Endometrium (tissue), 2 donors: ENCODE measurements around the gene CSK.
"Not testable (repeated sequence)": the region's sequence is repeated elsewhere in the genome, so short reads cannot be mapped to it uniquely, and the experiment has no call there.

Experiments used
- FAIRE-seq: peaks from 2 replicates; lab custom pipeline; 2012; peaks lifted over from hg19 to GRCh38; lab: Jason Lieb, UNC
- donor health status: control.
- donor health status: control.

The CSK gene

GRCh38 chr15:74781431-74782258 is at the start of gene CSK:
TSS of gene CSK (plus strand) at chr15:74782080. CDS start at chr15:74798298, 16,218 bp downstream.
- no peak for FAIRE-seq

GRCh38 chr15:74732846-74733245 is 49.0 kb upstream of the CSK start:
- FAIRE-seq, result no peak

- FAIRE-seq, result no peak
Measured at GRCh38 chr15:74733269-74733668, 48.6 kb upstream of the CSK start.

- no peak for FAIRE-seq
Measured at GRCh38 chr15:74735305-74735704, 46.6 kb upstream of the CSK start.

- FAIRE-seq, result not testable (repeated sequence)
Measured at GRCh38 chr15:74738239-74738638, 43.6 kb upstream of the CSK start.

- FAIRE-seq, result no peak
Measured at GRCh38 chr15:74742422-74742821, 39.5 kb upstream of the CSK start.

- no peak for FAIRE-seq
Measured at GRCh38 chr15:74746389-74746788, 35.5 kb upstream of the CSK start.

GRCh38 chr15:74748322-74748946 is 33.4 kb upstream of the CSK start, which contains the start of gene CYP1A2:
TSS of gene CYP1A2 (plus strand) at chr15:74748845. CDS start at chr15:74749739, 894 bp downstream.
- FAIRE-seq, result no peak

- FAIRE-seq, result no peak
Measured at GRCh38 chr15:74749832-74750231, 32.0 kb upstream of the CSK start.

- FAIRE-seq, result no peak
Measured at GRCh38 chr15:74750751-74751150, 31.1 kb upstream of the CSK start.

GRCh38 chr15:74752011-74752410 is 29.9 kb upstream of the CSK start:
- FAIRE-seq, result no peak

- FAIRE-seq, result no peak
Measured at GRCh38 chr15:74752531-74752930, 29.3 kb upstream of the CSK start.

GRCh38 chr15:74754593-74755215 is 27.2 kb upstream of the CSK start:
- FAIRE-seq, result no peak

- FAIRE-seq, result no peak
Measured at GRCh38 chr15:74758736-74759135, 23.1 kb upstream of the CSK start.

- FAIRE-seq, result no peak
Measured at GRCh38 chr15:74762791-74763150, 19.1 kb upstream of the CSK start.

- no peak for FAIRE-seq
Measured at GRCh38 chr15:74763416-74763815, 18.5 kb upstream of the CSK start.

GRCh38 chr15:74767167-74768098 is 14.4 kb upstream of the CSK start:
- no peak for FAIRE-seq

GRCh38 chr15:74768099-74768770 is 13.6 kb upstream of the CSK start:
- no peak for FAIRE-seq

GRCh38 chr15:74768771-74769342 is 13.0 kb upstream of the CSK start:
- FAIRE-seq, result no peak

- FAIRE-seq, result no peak
Measured at GRCh38 chr15:74769463-74770025, 12.3 kb upstream of the CSK start.
